B cell (primary cell): ENCODE measurements around the gene MYO16. TPM values are rescaled to one million over a fixed set of nuclear protein-coding genes. Genes with fewer than 3 reads are reported as not detected.

Experiments
- ATAC-seq: fragments of 200-7000 bp; cut with Tn5 transposase; one replicate; pipeline ENCODE4 v1.10.0; 2021; ENCODE audit warnings: low read depth, mild to moderate bottlenecking, moderate number of reproducible peaks, moderate library complexity
- CTCF ChIA-PET: fragments of 350-600 bp; sonication (Branson Sonifier 250); formaldehyde crosslinking; loops from one replicate; lab custom pipeline; 2021; ENCODE audit warnings: antibody characterized with exemption, inconsistent platforms; lab: Charles Lee
- POLR2A ChIA-PET: fragments of 350-600 bp; sonication (Branson Sonifier 250); formaldehyde crosslinking; loops from one replicate; lab custom pipeline; 2021; ENCODE audit warnings: antibody characterized with exemption; lab: Charles Lee
- DNase-seq: peaks from one replicate; pipeline ENCODE4 v3.0.0; 2013
- H2AFZ ChIP-seq: 2 replicates; pipeline ENCODE4 v1.6.1; 2012; ENCODE audit warnings: mild to moderate bottlenecking, low read depth, low read length; ENCODE audit not compliant: insufficient read depth, poor library complexity, severe bottlenecking
- H3K27ac ChIP-seq, 2 donors: 1 replicate in 1 of 2; 2 replicates in 1 of 2; pipeline ENCODE4 v1.5.1; 2012 to 2013; ENCODE audit warnings: low read length in 2 of 2, mild to moderate bottlenecking in 2 of 2, moderate library complexity in 1 of 2
- H3K27me3 ChIP-seq, 4 experiments: fragments of 200-600 bp in 1 of 4; sonication (generic) in 1 of 4; replicated peaks in 1 of 4; 1 replicate in 2 of 4; 2 replicates in 2 of 4; pipeline versions ENCODE4 v1.6.1 to v1.7.0; 2013 to 2016; ENCODE audit warnings: low read length in 3 of 4, mild to moderate bottlenecking in 2 of 4, mixed read lengths in 1 of 4, moderate library complexity in 1 of 4; ENCODE audit not compliant: insufficient read depth in 4 of 4, control insufficient read depth in 3 of 4; ENCODE audit errors: control extremely low read depth in 1 of 4
- H3K36me3 ChIP-seq, 2 experiments: replicated peaks in 1 of 2; 1 replicate in 1 of 2; 2 replicates in 1 of 2; pipeline versions ENCODE4 v1.6.1 to v1.7.1; 2013; ENCODE audit warnings: low read length in 1 of 2; ENCODE audit not compliant: insufficient read depth in 2 of 2, control insufficient read depth in 1 of 2; ENCODE audit errors: control extremely low read depth in 1 of 2, extremely low read depth in 1 of 2
- H3K4me1 ChIP-seq, 2 donors: fragments of 200-600 bp in 1 of 2; sonication (generic) in 1 of 2; 1 replicate in 1 of 2; 2 replicates in 1 of 2; pipeline versions ENCODE4 v1.5.1 to v1.6.1; 2013 to 2017; ENCODE audit warnings: low read length in 2 of 2; ENCODE audit not compliant: control insufficient read depth in 2 of 2, insufficient read depth in 2 of 2
- H3K4me2 ChIP-seq: replicated peaks from 2 replicates; pipeline ENCODE3; 2012; ENCODE audit warnings: mild to moderate bottlenecking, low read depth, low read length; ENCODE audit not compliant: poor library complexity, severe bottlenecking
- H3K4me3 ChIP-seq, 5 experiments: fragments of 200-600 bp in 1 of 5; sonication (generic) in 1 of 5; 1 replicate in 3 of 5; 2 replicates in 2 of 5; pipeline versions ENCODE4 v1.5.1 to v1.7.0; 2011 to 2016; ENCODE audit warnings: low read length in 4 of 5, mild to moderate bottlenecking in 4 of 5, low read depth in 2 of 5, control low read depth in 1 of 5, moderate library complexity in 1 of 5; ENCODE audit not compliant: insufficient read depth in 1 of 5; ENCODE audit errors: control extremely low read depth in 1 of 5, extremely low read depth in 1 of 5
- H3K79me2 ChIP-seq: fragments of 200-600 bp; sonication (generic); one replicate; pipeline ENCODE4 v1.6.0; 2016; ENCODE audit warnings: low read length; ENCODE audit not compliant: control insufficient read depth, insufficient read depth
- H3K9ac ChIP-seq: fragments of 200-600 bp; sonication (generic); 2 replicates; pipeline ENCODE4 v1.6.1; 2017; ENCODE audit warnings: mild to moderate bottlenecking, low read length, moderate library complexity
- H3K9me3 ChIP-seq, 3 donors: one replicate each; pipeline versions ENCODE4 v1.6.1 to v1.7.1; 2013; ENCODE audit warnings: low read length in 2 of 3; ENCODE audit not compliant: control insufficient read depth in 2 of 3, insufficient read depth in 1 of 3; ENCODE audit errors: control extremely low read depth in 1 of 3
- H4K20me1 ChIP-seq: 2 replicates; pipeline ENCODE4 v1.6.0; 2012; ENCODE audit warnings: mild to moderate bottlenecking, low read length; ENCODE audit not compliant: insufficient read depth, control insufficient read depth, poor library complexity, severe bottlenecking
- H3K27ac Mint-ChIP-seq: one replicate; pipeline ENCODE4 v1.8.0; 2021; ENCODE audit warnings: mixed read lengths
- H3K27me3 Mint-ChIP-seq: one replicate; pipeline ENCODE4 v1.8.0; 2021; ENCODE audit warnings: mixed read lengths
- H3K4me1 Mint-ChIP-seq: one replicate; pipeline ENCODE4 v1.8.0; 2021; ENCODE audit warnings: mixed read lengths
- H3K4me3 Mint-ChIP-seq: one replicate; pipeline ENCODE4 v1.8.0; 2021; ENCODE audit warnings: mixed read lengths
- H3K9me3 Mint-ChIP-seq: one replicate; pipeline ENCODE4 v1.8.0; 2022; ENCODE audit warnings: mixed read lengths; ENCODE audit not compliant: insufficient read depth
- CTCF ChIP-seq: fragments of 200-600 bp; IDR thresholded peaks from one replicate; pipeline ENCODE4 v1.8.0; 2022; ENCODE audit warnings: antibody characterized with exemption, mild to moderate bottlenecking
- EZH2 ChIP-seq: IDR thresholded peaks from 2 replicates; pipeline ENCODE4 v1.6.1; 2012; ENCODE audit warnings: borderline replicate concordance, low read depth, mild to moderate bottlenecking, moderate library complexity, low read length; ENCODE audit not compliant: insufficient read depth, poor library complexity, severe bottlenecking
- WGBS: methylation state at CpG from one replicate; pipeline ENCODE4 v1.1.5; 2013; ENCODE audit warnings: missing lambda C conversion rate; ENCODE audit not compliant: insufficient coverage; 5-methylcytosine and 5-hydroxymethylcytosine counted together
- intact Hi-C: fragments of 100-400 bp; cut with micrococcal nuclease; formaldehyde crosslinking; loops from one replicate; pipeline ENCODE4 v1.10.0; 2022
- polyA plus RNA-seq: library from polyadenylated mRNA; depleted of rRNA; stranded (reverse); fragments of >200 nt; gene quantifications from 2 replicates; pipeline ENCODE4 v1.2.3, GENCODE V29; 2012
- total RNA-seq, 2 donors: library from RNA; stranded (reverse); fragments of 120-200 nt in 1 of 2; gene quantifications; 1 replicate in 1 of 2; 2 replicates in 1 of 2; pipeline versions ENCODE4 v1.2.3 to v1.2.4, GENCODE V29; 2013 to 2022

The MYO16 gene
- total and polyA plus RNA-seq, 2 donors (not counting 1 experiment from before 2014, with no cell fraction given): not detected

- H3K4me3 ChIP-seq: no peak overlapping the region
- 100% methylated on average over 2 of the region's 5 CpGs for WGBS
- H3K9me3 ChIP-seq: peaks cover 0 to 6% (median 3%) of the 10 kb centered on the region in 3 donors
- no peak overlapping the region for H3K4me3 Mint-ChIP-seq
- no peaks in the 10 kb centered on the region for H3K4me1 ChIP-seq
- CTCF ChIA-PET: no interaction called here
- H3K9me3 Mint-ChIP-seq: peaks cover 6% of the 10 kb centered on the region
- no peak for ATAC-seq
- DNase-seq: no peak
- H2AFZ ChIP-seq: no peak overlapping the region
- H3K27me3 Mint-ChIP-seq: no peaks in the 10 kb centered on the region
- H3K9ac ChIP-seq: no peak overlapping the region
- H3K79me2 ChIP-seq: no peaks in the 10 kb centered on the region
- H4K20me1 ChIP-seq: no peaks in the 10 kb centered on the region
- H3K36me3 ChIP-seq: no peaks in the 10 kb centered on the region
- TF ChIP-seq EZH2: no peak
- TF ChIP-seq CTCF: no peak
- no peak overlapping the region for H3K27ac ChIP-seq
- H3K27ac Mint-ChIP-seq: no peak overlapping the region
- H3K4me1 Mint-ChIP-seq: no peaks in the 10 kb centered on the region
- H3K4me2 ChIP-seq: no peak overlapping the region
- H3K27me3 ChIP-seq: no peaks in the 10 kb centered on the region
- POLR2A ChIA-PET: no interaction called here
- intact Hi-C loops: no loop called here
Observed at GRCh38 chr13:108645376-108645775, 16.0 kb downstream of the MYO16 start.

- H3K27me3 Mint-ChIP-seq: no peaks in the 10 kb centered on the region
- no peak overlapping the region for H3K27ac Mint-ChIP-seq
Observed at GRCh38 chr13:108650271-108650670, 20.9 kb downstream of the MYO16 start.

More at GRCh38 chr13:108650271-108650670, 20.9 kb downstream of the MYO16 start:
- no peaks in the 10 kb centered on the region for H3K36me3 ChIP-seq
- ATAC-seq (no peak), DNase-seq (no peak)
- Mint-ChIP-seq H3K4me1 (no peaks in the 10 kb centered on the region), H3K9me3 (peaks cover 3% of the 10 kb centered on the region), H3K4me3 (no peak overlapping the region)
- no CpG with 5 or more reads among the region's 3 CpGs for WGBS
- POLR2A ChIA-PET: no interaction called here
- no peak overlapping the region for H3K9ac ChIP-seq
- no peak for TF ChIP-seq CTCF
- no peak for TF ChIP-seq EZH2
- peaks cover 0 to 9% (median under 1%) of the 10 kb centered on the region in 3 donors for H3K9me3 ChIP-seq
- no peaks in the 10 kb centered on the region for H3K4me1 ChIP-seq
- H3K4me3 ChIP-seq: no peak overlapping the region
- intact Hi-C loops: no loop called here
- CTCF ChIA-PET: no interaction called here
- H3K4me2 ChIP-seq: no peak overlapping the region
- no peak overlapping the region for H3K27ac ChIP-seq
- H3K27me3 ChIP-seq: no peaks in the 10 kb centered on the region
- no peaks in the 10 kb centered on the region for H3K79me2 ChIP-seq
- no peak overlapping the region for H2AFZ ChIP-seq
- H4K20me1 ChIP-seq: no peaks in the 10 kb centered on the region
